GM12878 (cell line): ENCODE measurements around the gene CTNNBIP1. TPM values are rescaled to one million over a fixed set of nuclear protein-coding genes. Genes with fewer than 3 reads are reported as not detected.

ENCODE experiments used
- ATAC-seq: fragments of 200-7000 bp; cut with Tn5 transposase; 3 replicates; pipeline ENCODE4 v1.9.1; 2020; ENCODE audit warnings: mild to moderate bottlenecking, moderate library complexity
- BruUV-seq: library from RNA; stranded (reverse); fragments of 400-500 nt; replicated peaks from 2 replicates; lab custom pipeline; 2021; lab: Mats Ljungman, UMichigan
- CTCF ChIA-PET: fragments of 300-600 bp; sonication (Branson Sonifier 250); formaldehyde crosslinking; extraction: SDS; loops from one replicate; lab custom pipeline; 2021; ENCODE audit warnings: inconsistent platforms; lab: Yijun Ruan, JAX
- POLR2A ChIA-PET: fragments of 350-600 bp; formaldehyde crosslinking; extraction: SDS; loops from one replicate; lab custom pipeline; 2021; ENCODE audit warnings: inconsistent platforms; lab: Charles Lee
- RAD21 ChIA-PET: fragments of 300-600 bp; sonication (Branson Sonifier 250); formaldehyde crosslinking; loops from one replicate; lab custom pipeline; 2023; ENCODE audit warnings: antibody characterized with exemption; ENCODE audit not compliant: unreplicated experiment; lab: Charles Lee
- SMC1A ChIA-PET: fragments of 300-600 bp; sonication (Branson Sonifier 250); formaldehyde crosslinking; loops from one replicate; lab custom pipeline; 2023; ENCODE audit not compliant: unreplicated experiment, uncharacterized antibody; lab: Charles Lee
- DNase-seq: peaks from one replicate; pipeline ENCODE4 v3.0.0-alpha.2; 2011; ENCODE audit warnings: low read depth, low spot score
- FAIRE-seq: peaks from 3 replicates; lab custom pipeline; 2011; peaks lifted over from hg19 to GRCh38; lab: Jason Lieb, UNC
- H2AFZ ChIP-seq: 2 replicates; pipeline ENCODE4 v1.6.0; 2011; ENCODE audit warnings: low read depth, low read length, control low read depth; ENCODE audit not compliant: control insufficient read depth
- H3K27ac ChIP-seq: 2 replicates; pipeline ENCODE4 v1.5.1; 2011; ENCODE audit warnings: control low read depth; ENCODE audit not compliant: control insufficient read depth, insufficient read depth
- H3K27me3 ChIP-seq, 2 experiments: replicated peaks in 1 of 2; 2 replicates each; pipeline versions ENCODE4 v1.6.0 to v1.6.1; 2011; ENCODE audit warnings: low read length in 1 of 2; ENCODE audit not compliant: control insufficient read depth in 2 of 2, insufficient read depth in 2 of 2
- H3K36me3 ChIP-seq, 2 experiments: 2 replicates each; pipeline ENCODE4 v1.5.1; 2011; ENCODE audit warnings: low read length in 1 of 2; ENCODE audit not compliant: control insufficient read depth in 2 of 2, insufficient read depth in 2 of 2
- H3K4me1 ChIP-seq: 2 replicates; pipeline ENCODE4 v1.6.1; 2011; ENCODE audit warnings: mild to moderate bottlenecking, low read length, moderate library complexity, mixed read lengths; ENCODE audit not compliant: control insufficient read depth, insufficient read depth
- H3K4me2 ChIP-seq: 2 replicates; pipeline ENCODE4 v1.6.0; 2011; ENCODE audit warnings: control low read depth; ENCODE audit not compliant: control insufficient read depth, insufficient read depth
- H3K4me3 ChIP-seq: fragments of 200-600 bp; sonication (generic); 2 replicates; pipeline ENCODE4 v1.5.1; 2016
- H3K79me2 ChIP-seq: 2 replicates; pipeline ENCODE4 v1.6.0; 2011; ENCODE audit warnings: low read length; ENCODE audit not compliant: control insufficient read depth, insufficient read depth
- H3K9ac ChIP-seq: 2 replicates; pipeline ENCODE4 v1.8.0; 2011; ENCODE audit warnings: low read length, control low read depth, mixed read lengths; ENCODE audit not compliant: control insufficient read depth, insufficient read depth
- H3K9me3 ChIP-seq: replicated peaks from 3 replicates; pipeline ENCODE4 v1.5.1; 2011; ENCODE audit warnings: mild to moderate bottlenecking, low read length; ENCODE audit not compliant: control insufficient read depth, insufficient read depth
- H4K20me1 ChIP-seq: 2 replicates; pipeline ENCODE4 v1.6.0; 2011; ENCODE audit not compliant: control insufficient read depth, insufficient read depth
- ATF7 ChIP-seq: fragments of 450-650 bp; IDR thresholded peaks from 2 replicates; pipeline ENCODE4 v1.6.1; 2016; ENCODE audit warnings: low read depth, mild to moderate bottlenecking
- BACH1 ChIP-seq: fragments of 450-650 bp; IDR thresholded peaks from 2 replicates; pipeline ENCODE4 v1.6.1; 2017; ENCODE audit warnings: mild to moderate bottlenecking, borderline replicate concordance
- BHLHE40 ChIP-seq, 2 experiments: fragments of 450-650 bp in 1 of 2; IDR thresholded peaks; 2 replicates each; pipeline ENCODE4 v1.6.1; 2011 to 2017; ENCODE audit warnings: low read depth in 2 of 2, borderline replicate concordance in 1 of 2, improper control_type of control experiment in 1 of 2, low read length in 1 of 2, mild to moderate bottlenecking in 1 of 2
- CBFB ChIP-seq: IDR thresholded peaks from 2 replicates; pipeline ENCODE4 v1.6.1; 2016; ENCODE audit warnings: antibody characterized with exemption, low read depth
- NR2F1 ChIP-seq: fragments of 450-650 bp; conservative IDR thresholded peaks from 2 replicates; pipeline ENCODE4 v1.6.1; 2017; ENCODE audit warnings: mild to moderate bottlenecking
- RB1 ChIP-seq: fragments of 450-650 bp; formaldehyde crosslinking; IDR thresholded peaks from 2 replicates; pipeline ENCODE4 v1.6.1; 2017; ENCODE audit warnings: mild to moderate bottlenecking, borderline replicate concordance
- RBBP5 ChIP-seq: fragments of 200-600 bp; sonication (generic); conservative IDR thresholded peaks from 2 replicates; pipeline ENCODE4 v1.6.1; 2016
- SIX5 ChIP-seq: IDR thresholded peaks from 2 replicates; pipeline ENCODE4 v1.6.1; 2011; ENCODE audit warnings: mild to moderate bottlenecking, low read depth, low read length, moderate library complexity; ENCODE audit not compliant: severe bottlenecking
- STAT3 ChIP-seq: IDR thresholded peaks from 2 replicates; pipeline ENCODE4 v1.6.1; 2011; ENCODE audit warnings: low read depth, low read length, improper control_type of control experiment
- TAF1 ChIP-seq: IDR thresholded peaks from 2 replicates; pipeline ENCODE4 v1.6.1; 2011; ENCODE audit warnings: mild to moderate bottlenecking, low read depth, low read length, borderline replicate concordance
- whole genome bisulfite sequencing: methylation state at CpG from one replicate; pipeline ENCODE4 v1.1.6; 2016; ENCODE audit warnings: low lambda C conversion rate; ENCODE audit not compliant: insufficient replicate concordance, insufficient coverage; ENCODE audit errors: missing lambda C conversion rate; 5-methylcytosine and 5-hydroxymethylcytosine counted together
- in situ Hi-C: fragments of 300-500 bp; cut with MboI; formaldehyde crosslinking; loops from 9 replicates; pipeline ENCODE4 v1.14.3; 2018; ENCODE audit warnings: mixed read lengths
- intact Hi-C: fragments of 100-400 bp; cut with micrococcal nuclease; formaldehyde crosslinking; loops from one replicate; pipeline ENCODE4 v1.14.2; 2022; ENCODE audit not compliant: unreplicated experiment
- polyA plus RNA-seq, 11 experiments: library from polyadenylated mRNA; depleted of rRNA in 4 of 11; unstranded in 6 of 11; stranded (reverse) in 5 of 11; fragments of >200 nt; fragmentation: Nextera tagmentation in 4 of 11; fragmentation: Illumina TruSeq in 1 of 11; extraction: Ambion mirVana in 4 of 11; extraction: Trizol in 1 of 11; gene quantifications; 1 replicate in 1 of 11; 2 replicates in 10 of 11; pipeline versions ENCODE4 v1.2.1 to v1.2.3, GENCODE V29; 2011 to 2016; ENCODE audit warnings: inconsistent platforms in 2 of 11, missing spikeins in 2 of 11, low read depth in 1 of 11
- total RNA-seq, 4 experiments: library from RNA; depleted of rRNA in 3 of 4; stranded (reverse); fragments of >200 nt in 3 of 4; fragmentation: Illumina TruSeq in 1 of 4; extraction: Trizol in 1 of 4; gene quantifications; 2 replicates each; pipeline versions ENCODE4 v1.2.1 to v1.2.3, GENCODE V29; 2013 to 2021
- TF ChIP-seq, protein P1 (sequence below): IDR thresholded peaks from 2 replicates; pipeline ENCODE4 v1.6.1; 2012; ENCODE audit warnings: mild to moderate bottlenecking, low read depth, low read length
- TF ChIP-seq, protein P2 (sequence below): IDR thresholded peaks from 2 replicates; pipeline ENCODE4 v1.6.1; 2011; ENCODE audit warnings: borderline replicate concordance, low read depth, mild to moderate bottlenecking, moderate library complexity, mixed read lengths, low read length; ENCODE audit not compliant: insufficient read depth; ENCODE audit errors: extremely low read length
- TF ChIP-seq, protein P3 (sequence below): fragments of 450-650 bp; IDR thresholded peaks from 2 replicates; pipeline ENCODE4 v1.6.1; 2017; ENCODE audit warnings: borderline replicate concordance
- TF ChIP-seq, protein P4 (sequence below): fragments of 450-650 bp; IDR thresholded peaks from 2 replicates; pipeline ENCODE4 v1.6.1; 2016; ENCODE audit warnings: mild to moderate bottlenecking

CTNNBIP1 gene
- total and polyA plus RNA-seq, 10 of the 15 experiments (the other 5 are each of a cell fraction or from before 2014, with no cell fraction given) = 0.42 to 31.8 (median 10.8) TPM

DNA sequence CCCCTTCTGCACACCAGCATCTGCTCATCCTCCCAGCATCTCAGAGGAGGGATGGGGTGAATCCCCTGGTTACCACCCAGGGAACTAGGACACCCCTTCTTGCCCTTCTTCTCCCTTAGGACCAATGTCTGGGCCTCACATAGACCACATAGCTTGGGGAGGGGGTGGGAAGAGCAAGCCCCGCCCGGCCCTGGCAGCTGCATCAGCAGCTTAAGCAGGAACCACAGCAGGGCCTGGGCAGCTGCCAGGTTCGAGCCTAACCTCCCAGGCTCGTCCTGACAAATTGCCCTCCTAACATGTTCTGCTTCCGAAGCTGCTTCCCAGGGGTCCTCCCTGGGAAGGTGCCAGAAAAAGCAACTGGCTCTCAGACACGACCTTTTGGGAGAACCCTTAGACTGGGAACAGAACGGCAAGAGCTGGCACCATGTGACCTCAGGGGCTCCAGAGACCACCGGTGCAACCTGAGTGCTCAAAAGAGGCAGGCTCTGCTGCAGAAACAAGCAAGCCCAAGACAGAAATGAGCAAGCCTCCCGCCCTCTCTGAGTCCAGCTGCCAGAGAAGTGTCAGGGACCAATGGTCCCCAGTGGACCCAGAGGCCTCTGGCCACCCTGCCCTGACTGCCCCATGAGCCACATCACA lies 67.9 kb downstream of the CTNNBIP1 start:
- Histone ChIP-seq H3K4me3 (no peak overlapping the region), H3K36me3 (no peaks in the 10 kb centered on the region), H2AFZ (no peak overlapping the region), H3K9ac (no peak overlapping the region), H3K9me3 (no peaks in the 10 kb centered on the region; the same call in 2 of the 3 replicates), H3K4me2 (no peak overlapping the region), H3K4me1 (no peaks in the 10 kb centered on the region), H3K27me3 (no peaks in the 10 kb centered on the region; a peak in 1 of 4 replicates), H4K20me1 (no peaks in the 10 kb centered on the region), H3K79me2 (no peaks in the 10 kb centered on the region), H3K27ac (no peak overlapping the region)
- WGBS = 23% methylated on average over 9 of the region's 9 CpGs
- ATAC-seq = no peak
- no peak for FAIRE-seq
- intact Hi-C loops = no loop called here
- no TSS peak for BruUV-seq
- CTCF ChIA-PET = interaction anchor here (1.0 to 2.3 kb wide), 3 partner anchors 8 to 58 kb away, joined by 3 to 5 read pairs (median 4); no protein-coding TSS in a partner anchor
- POLR2A ChIA-PET = interaction anchor here (0.7 kb wide), 1 partner anchor 26 kb away, joined by 3 read pairs; no protein-coding TSS in a partner anchor
- RAD21 ChIA-PET = no interaction called here
- in situ Hi-C loops = no loop called here
- SMC1A ChIA-PET = no interaction called here
- no peak for DNase-seq
- TF ChIP-seq BHLHE40 (IDR thresholded peaks at IDR 0.05; ENCODE audit: borderline replicate concordance in 1 of 2, low read depth in 2 of 2, low read length in 1 of 2) (no peak), ATF7 (no peak), STAT3 (no peak), NR2F1 (no peak), RBBP5 (no peak), TAF1 (no peak), BACH1 (no peak), RB1 (no peak), CBFB (no peak), SIX5 (no peak)
- TF ChIP-seq, protein P1, sequence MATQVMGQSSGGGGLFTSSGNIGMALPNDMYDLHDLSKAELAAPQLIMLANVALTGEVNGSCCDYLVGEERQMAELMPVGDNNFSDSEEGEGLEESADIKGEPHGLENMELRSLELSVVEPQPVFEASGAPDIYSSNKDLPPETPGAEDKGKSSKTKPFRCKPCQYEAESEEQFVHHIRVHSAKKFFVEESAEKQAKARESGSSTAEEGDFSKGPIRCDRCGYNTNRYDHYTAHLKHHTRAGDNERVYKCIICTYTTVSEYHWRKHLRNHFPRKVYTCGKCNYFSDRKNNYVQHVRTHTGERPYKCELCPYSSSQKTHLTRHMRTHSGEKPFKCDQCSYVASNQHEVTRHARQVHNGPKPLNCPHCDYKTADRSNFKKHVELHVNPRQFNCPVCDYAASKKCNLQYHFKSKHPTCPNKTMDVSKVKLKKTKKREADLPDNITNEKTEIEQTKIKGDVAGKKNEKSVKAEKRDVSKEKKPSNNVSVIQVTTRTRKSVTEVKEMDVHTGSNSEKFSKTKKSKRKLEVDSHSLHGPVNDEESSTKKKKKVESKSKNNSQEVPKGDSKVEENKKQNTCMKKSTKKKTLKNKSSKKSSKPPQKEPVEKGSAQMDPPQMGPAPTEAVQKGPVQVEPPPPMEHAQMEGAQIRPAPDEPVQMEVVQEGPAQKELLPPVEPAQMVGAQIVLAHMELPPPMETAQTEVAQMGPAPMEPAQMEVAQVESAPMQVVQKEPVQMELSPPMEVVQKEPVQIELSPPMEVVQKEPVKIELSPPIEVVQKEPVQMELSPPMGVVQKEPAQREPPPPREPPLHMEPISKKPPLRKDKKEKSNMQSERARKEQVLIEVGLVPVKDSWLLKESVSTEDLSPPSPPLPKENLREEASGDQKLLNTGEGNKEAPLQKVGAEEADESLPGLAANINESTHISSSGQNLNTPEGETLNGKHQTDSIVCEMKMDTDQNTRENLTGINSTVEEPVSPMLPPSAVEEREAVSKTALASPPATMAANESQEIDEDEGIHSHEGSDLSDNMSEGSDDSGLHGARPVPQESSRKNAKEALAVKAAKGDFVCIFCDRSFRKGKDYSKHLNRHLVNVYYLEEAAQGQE = no peak
- TF ChIP-seq, protein P2, sequence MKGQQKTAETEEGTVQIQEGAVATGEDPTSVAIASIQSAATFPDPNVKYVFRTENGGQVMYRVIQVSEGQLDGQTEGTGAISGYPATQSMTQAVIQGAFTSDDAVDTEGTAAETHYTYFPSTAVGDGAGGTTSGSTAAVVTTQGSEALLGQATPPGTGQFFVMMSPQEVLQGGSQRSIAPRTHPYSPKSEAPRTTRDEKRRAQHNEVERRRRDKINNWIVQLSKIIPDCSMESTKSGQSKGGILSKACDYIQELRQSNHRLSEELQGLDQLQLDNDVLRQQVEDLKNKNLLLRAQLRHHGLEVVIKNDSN = no peak
- TF ChIP-seq, protein P3, sequence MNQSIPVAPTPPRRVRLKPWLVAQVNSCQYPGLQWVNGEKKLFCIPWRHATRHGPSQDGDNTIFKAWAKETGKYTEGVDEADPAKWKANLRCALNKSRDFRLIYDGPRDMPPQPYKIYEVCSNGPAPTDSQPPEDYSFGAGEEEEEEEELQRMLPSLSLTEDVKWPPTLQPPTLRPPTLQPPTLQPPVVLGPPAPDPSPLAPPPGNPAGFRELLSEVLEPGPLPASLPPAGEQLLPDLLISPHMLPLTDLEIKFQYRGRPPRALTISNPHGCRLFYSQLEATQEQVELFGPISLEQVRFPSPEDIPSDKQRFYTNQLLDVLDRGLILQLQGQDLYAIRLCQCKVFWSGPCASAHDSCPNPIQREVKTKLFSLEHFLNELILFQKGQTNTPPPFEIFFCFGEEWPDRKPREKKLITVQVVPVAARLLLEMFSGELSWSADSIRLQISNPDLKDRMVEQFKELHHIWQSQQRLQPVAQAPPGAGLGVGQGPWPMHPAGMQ = no peak
- TF ChIP-seq, protein P4, sequence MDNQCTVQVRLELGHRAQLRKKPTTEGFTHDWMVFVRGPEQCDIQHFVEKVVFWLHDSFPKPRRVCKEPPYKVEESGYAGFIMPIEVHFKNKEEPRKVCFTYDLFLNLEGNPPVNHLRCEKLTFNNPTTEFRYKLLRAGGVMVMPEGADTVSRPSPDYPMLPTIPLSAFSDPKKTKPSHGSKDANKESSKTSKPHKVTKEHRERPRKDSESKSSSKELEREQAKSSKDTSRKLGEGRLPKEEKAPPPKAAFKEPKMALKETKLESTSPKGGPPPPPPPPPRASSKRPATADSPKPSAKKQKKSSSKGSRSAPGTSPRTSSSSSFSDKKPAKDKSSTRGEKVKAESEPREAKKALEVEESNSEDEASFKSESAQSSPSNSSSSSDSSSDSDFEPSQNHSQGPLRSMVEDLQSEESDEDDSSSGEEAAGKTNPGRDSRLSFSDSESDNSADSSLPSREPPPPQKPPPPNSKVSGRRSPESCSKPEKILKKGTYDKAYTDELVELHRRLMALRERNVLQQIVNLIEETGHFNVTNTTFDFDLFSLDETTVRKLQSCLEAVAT = no peak
